Esophagus muscularis mucosa (tissue), 3 donors: ENCODE measurements around the gene TMF1.

Source experiments
- CTCF ChIP-seq, 3 experiments: fragments of 200-600 bp in 2 of 3; fragments of 450-650 bp in 1 of 3; sonication (generic) in 2 of 3; IDR thresholded peaks; one replicate each; pipeline ENCODE4 v1.5.1; 2017 to 2019; ENCODE audit warnings: antibody characterized with exemption in 3 of 3, mild to moderate bottlenecking in 2 of 3, moderate library complexity in 1 of 3
- POLR2AphosphoS5 ChIP-seq, 2 donors: sonication (generic); formaldehyde crosslinking; IDR thresholded peaks; one replicate each; pipeline ENCODE4 v1.6.1; 2017; ENCODE audit warnings: antibody characterized with exemption in 2 of 2

GRCh38 chr3:69094467-69095205, 42.5 kb upstream of the TMF1 start:
- TF ChIP-seq POLR2AphosphoS5 (IDR thresholded peaks at IDR 0.05), result no peak
- no peak for TF ChIP-seq CTCF (IDR thresholded peaks at IDR 0.05)
